Fibroblast of skin of back (primary cell): ENCODE results near the gene KCNH5.

Source experiments
- DNase-seq: peaks from one replicate; pipeline ENCODE4 v3.0.0-alpha.2; 2013

KCNH5 gene

GRCh38 chr14:63006531-63006930 is 38.7 kb downstream of the KCNH5 start:
- DNase-seq = no peak

GRCh38 chr14:62994096-62994495 is 51.2 kb downstream of the KCNH5 start:
- no peak for DNase-seq

- DNase-seq = peak; percentile 16
Observed at GRCh38 chr14:62988967-62989366, 56.3 kb downstream of the KCNH5 start.

DNA sequence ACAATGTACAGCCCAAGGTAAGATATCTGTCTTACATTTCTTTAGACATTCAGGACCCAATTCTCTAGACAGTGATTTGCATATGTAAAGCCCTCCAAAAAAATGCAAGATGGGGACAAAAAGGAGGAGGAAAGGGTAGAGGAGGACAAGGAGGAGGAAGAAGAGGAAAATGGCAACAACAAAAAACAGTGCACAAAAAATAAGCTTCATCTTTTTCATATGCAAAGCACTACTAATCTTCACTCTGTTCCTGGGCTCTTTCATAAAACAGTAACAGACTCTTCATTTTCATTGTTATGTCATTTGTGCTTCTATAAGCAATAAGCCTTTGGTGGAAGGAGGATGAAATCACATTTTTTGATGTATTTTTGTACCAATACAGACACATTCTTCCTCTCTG is 61.4 kb downstream of the KCNH5 start:
- DNase-seq = no peak

- DNase-seq = no peak
Observed at GRCh38 chr14:62980693-62981092, 64.6 kb downstream of the KCNH5 start.

GRCh38 chr14:62957562-62957961 is 87.7 kb downstream of the KCNH5 start:
- DNase-seq = peak; percentile 89

DNA sequence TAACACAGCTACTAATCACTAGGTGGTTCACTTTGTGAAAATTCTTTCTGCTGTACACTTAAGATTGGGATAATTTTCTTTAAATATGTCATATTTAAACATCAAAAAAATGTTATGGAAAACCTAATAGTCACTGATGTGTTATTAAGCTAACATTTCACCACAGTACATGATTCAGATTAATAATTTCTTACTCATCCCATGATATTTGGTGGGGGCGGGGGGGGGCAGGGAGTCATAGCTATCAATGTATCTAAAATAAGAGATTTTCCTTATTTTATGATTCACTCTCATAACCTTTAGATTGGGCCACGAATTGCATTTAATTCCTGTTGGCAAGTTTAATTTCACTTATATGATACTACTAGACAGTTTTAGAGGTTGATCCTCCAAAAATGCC is 88.8 kb downstream of the KCNH5 start:
- peak; percentile 33 for DNase-seq

DNA sequence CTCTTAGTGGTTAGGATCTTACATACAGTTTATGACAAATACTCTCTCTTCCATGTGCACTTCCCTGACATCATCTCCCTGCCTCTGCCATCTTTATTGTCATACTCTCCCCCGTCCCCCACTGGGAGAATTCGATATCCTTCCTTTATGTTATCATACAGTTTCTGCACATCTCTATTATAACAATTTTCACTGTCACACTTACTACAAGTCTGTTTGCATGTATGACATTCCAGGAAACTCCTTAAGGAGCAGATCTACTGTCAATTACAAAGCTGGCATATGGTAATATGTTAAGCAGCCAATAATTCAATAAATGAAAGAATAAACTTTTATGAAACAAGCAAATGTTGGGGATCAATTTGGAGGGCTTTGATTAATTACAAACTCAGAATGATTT is 91.1 kb downstream of the KCNH5 start:
- DNase-seq = no peak

- no peak for DNase-seq
Observed at GRCh38 chr14:62952226-62952625, 93.0 kb downstream of the KCNH5 start.

GRCh38 chr14:62947301-62947700 is 98.0 kb downstream of the KCNH5 start:
- no peak for DNase-seq

- no peak for DNase-seq
Observed at GRCh38 chr14:62946221-62946620, 99.0 kb downstream of the KCNH5 start.

- peak; percentile 52 for DNase-seq
Observed at GRCh38 chr14:62943202-62943601, 102.1 kb downstream of the KCNH5 start.

DNA sequence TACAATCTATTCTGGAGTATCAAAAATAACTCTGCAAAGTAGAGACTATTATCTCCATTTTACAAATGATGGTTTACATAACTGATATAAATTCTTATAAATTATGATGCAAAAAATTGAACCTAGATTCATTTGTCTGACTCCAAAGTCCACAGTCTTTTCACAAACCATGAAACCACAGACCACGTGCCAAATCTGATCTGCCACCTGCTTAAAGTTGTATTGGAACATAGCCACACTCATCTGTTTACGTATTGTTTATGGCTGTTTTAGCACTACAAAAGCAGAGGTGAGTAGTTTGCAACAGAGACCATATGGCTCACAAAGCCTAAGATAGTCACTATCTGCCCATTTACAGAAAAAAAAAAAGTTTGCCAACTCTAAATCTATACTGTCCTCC is 105.3 kb downstream of the KCNH5 start:
- no peak for DNase-seq

DNA sequence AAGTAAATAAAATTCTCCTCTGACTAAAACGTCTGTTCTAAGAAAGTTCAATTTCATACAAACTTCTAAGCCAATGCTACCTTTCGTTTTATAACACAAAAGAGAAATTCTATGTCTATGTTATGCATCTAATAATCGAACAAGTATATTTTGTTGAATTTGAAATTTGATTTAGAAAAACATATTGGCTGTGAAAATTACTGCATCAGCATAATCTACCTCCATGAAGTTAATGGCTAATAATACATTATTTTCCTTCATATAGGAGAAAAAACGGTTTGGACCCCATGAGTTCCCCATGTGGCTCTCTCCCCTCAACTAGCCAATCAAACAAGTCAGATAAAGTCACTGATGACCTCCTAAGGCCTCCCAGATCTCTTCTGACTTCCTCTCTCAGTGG is 106.5 kb downstream of the KCNH5 start:
- no peak for DNase-seq

GRCh38 chr14:62934439-62934838 is 110.8 kb downstream of the KCNH5 start:
- no peak for DNase-seq

DNA sequence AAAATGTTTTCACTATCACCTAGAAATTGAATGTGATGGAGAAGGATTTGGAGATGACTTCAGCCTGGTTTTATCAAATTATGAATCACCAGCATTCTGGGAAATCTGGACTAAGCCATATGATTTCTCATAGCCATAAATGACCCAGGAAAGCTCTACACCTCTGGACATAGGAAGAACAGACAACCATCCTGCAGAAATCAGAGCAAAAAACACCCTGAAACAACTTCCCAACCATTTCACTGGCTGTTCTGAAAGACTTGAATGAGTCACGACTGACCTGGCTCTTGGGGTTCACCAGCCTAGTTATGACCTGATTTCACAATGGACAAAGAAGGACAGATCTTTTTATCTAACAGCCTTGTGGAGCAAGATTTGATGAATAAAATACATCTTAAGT is 123.8 kb downstream of the KCNH5 start:
- no peak for DNase-seq

- no peak for DNase-seq
Observed at GRCh38 chr14:62916551-62916950, 128.7 kb downstream of the KCNH5 start.

- DNase-seq = no peak
Observed at GRCh38 chr14:62914873-62915272, 130.4 kb downstream of the KCNH5 start.

DNA sequence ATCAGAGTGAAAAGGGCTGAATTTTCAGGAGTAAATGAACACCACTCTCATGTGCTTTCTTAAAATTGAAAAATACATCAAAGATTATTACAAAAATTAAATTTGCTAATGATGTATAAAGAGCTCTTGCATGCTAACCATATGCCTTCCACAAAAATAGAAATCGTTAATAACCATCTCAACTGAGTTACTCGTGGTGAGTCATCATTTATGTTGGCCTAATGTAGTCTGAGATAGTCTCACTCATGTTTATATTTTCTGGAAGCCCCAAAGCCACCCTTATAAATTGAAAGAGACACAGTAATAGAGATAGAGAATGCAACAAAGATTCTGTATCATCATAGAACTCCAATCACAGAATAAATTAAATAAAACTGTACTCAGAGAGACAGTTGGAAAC is 131.2 kb downstream of the KCNH5 start:
- peak; percentile 49 for DNase-seq

DNA sequence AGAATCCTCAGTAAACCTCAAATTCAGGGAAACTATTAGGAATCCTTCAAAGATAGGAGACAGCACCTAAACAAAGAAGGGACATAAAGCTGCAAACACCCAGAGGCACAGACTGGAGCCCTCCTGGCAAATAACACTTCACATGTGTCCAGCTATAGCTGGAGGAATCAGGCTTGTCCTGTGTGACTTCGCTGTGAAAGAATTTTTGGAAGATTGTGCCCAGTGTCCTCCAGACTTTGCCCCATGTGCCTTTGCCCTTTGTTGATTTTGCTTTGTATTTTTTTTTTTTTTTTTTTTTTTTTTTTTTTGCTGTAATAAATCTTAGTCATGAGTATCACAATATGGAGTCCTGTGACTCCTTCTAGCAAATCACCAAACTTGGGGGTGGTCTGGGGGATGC is 136.8 kb downstream of the KCNH5 start:
- DNase-seq = peak; percentile 35

DNA sequence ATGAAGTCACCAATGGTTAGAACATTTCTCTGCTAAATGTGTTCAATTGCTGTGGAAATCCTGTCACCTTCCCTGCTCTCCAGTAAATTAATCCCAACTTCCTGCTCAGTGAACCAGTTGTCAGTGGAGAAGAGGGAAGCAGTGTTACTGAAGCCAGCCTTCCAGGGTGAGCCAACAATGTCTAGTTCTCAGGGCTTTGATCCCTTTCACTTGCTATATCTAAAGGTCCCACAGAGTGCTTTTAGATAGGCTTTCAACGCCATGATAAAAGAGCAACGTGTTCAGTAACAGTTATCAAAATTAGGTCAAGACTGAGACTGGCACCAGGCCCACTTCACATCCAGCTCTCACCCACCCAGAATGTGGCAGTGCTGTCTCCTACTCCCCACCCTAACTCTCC is 139.7 kb downstream of the KCNH5 start:
- no peak for DNase-seq

DNA sequence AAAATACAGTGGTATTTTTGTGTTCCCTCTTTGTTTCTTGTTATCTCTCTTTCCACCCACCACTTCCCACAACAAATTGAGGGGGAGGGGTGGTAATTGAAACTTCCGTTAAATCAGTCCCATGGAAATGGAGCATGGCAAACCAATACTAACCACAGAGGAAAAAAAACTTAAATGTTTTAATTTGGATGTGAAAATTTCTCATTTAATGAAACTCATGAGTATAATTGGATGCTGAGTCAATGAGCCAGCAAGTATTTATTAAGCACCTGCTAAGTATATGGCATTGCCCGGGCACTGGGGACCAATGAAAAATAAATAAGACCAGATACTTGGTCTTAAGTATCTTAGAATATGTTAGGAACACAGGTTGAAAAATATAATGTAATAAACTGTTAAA is 147.5 kb downstream of the KCNH5 start:
- DNase-seq = no peak

DNA sequence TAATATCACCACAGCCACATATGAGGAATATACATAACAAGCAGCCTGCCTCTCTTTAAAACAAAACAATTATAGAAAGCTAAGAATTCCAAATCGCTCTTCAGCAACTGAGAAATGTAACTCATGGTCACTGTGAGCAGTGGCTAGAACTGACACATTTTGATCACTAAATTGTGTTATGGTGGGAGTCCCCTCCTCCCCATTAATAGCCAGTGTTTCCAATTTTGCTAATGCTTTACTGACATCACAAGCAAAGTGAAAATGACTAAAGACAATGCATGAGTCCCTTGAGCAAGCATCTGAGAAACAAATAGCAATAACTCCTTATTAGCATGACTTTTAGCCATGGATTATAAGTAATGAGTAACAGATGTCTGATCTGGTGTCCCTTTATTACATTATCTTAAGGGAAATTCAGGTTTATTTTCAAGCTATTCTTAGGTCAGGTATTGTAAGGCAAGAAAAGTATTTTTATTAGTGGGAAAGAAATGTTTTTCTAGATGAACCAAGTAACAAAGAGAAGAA is 148.3 kb downstream of the KCNH5 start:
- no peak for DNase-seq

DNA sequence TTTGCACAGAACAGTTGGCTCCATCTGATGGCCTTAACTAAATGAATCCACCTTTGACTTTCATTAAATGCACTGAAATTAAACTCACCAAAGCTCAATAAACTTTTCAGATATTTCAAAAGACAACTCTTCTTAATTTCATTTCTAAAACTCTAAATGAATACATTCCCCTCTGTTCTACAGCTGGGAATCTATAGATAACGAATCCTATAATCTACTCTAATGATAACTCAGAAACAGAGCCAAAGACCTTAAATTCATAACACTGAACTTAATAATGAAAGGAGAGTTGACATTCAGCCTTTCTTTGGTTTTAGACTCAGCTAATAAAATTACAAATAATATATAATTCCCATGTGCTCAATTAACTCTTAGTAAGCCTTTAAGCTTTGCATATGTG is 150.5 kb downstream of the KCNH5 start:
- no peak for DNase-seq

GRCh38 chr14:62889364-62889763 is 155.9 kb downstream of the KCNH5 start:
- peak; percentile 3 for DNase-seq

GRCh38 chr14:62886461-62886860 is 158.8 kb downstream of the KCNH5 start:
- no peak for DNase-seq
